ENCODE results near the gene LCN15. TPM values are rescaled to one million over a fixed set of nuclear protein-coding genes. Genes with fewer than 3 reads are reported as not detected.
"Not testable (repeated sequence)": the region's sequence is repeated elsewhere in the genome, so short reads cannot be mapped to it uniquely, and the experiment has no call there.

LCN15 gene
- total RNA-seq, 1 donor from 2014 or later, result not detected

- Mint-ChIP-seq H3K36me3 (ENCODE audit: unreplicated experiment) (no peaks in the 10 kb centered on the region), H3K4me3 (ENCODE audit: unreplicated experiment) (no peak overlapping the region), H3K9me3 (ENCODE audit: unreplicated experiment) (no peaks in the 10 kb centered on the region), H3K27ac (ENCODE audit: unreplicated experiment) (no peak overlapping the region), H3K4me1 (ENCODE audit: unreplicated experiment) (peaks cover 2% of the 10 kb centered on the region), H3K27me3 (ENCODE audit: unreplicated experiment) (peaks cover 5% of the 10 kb centered on the region)
- no peak for TF ChIP-seq CTCF (IDR thresholded peaks at IDR 0.05)
- no peak for DNase-seq (ENCODE audit: extremely low spot score, unreplicated experiment)
Measured at GRCh38 chr9:136762915-136763648, 1.2 kb downstream of the LCN15 start.

GRCh38 chr9:136762221-136762691 lies 2.1 kb downstream of the LCN15 start:
- no peaks in the 10 kb centered on the region for H3K9me3 Mint-ChIP-seq (ENCODE audit: unreplicated experiment)
- TF ChIP-seq CTCF (IDR thresholded peaks at IDR 0.05), result no peak
- H3K4me3 Mint-ChIP-seq (ENCODE audit: unreplicated experiment), result no peak overlapping the region
- H3K27me3 Mint-ChIP-seq (ENCODE audit: unreplicated experiment), result no peaks in the 10 kb centered on the region
- no peaks in the 10 kb centered on the region for H3K36me3 Mint-ChIP-seq (ENCODE audit: unreplicated experiment)
- peaks cover 2% of the 10 kb centered on the region for H3K4me1 Mint-ChIP-seq (ENCODE audit: unreplicated experiment)
- no peak for DNase-seq (ENCODE audit: extremely low spot score, unreplicated experiment)
- H3K27ac Mint-ChIP-seq (ENCODE audit: unreplicated experiment), result no peak overlapping the region

GRCh38 chr9:136761545-136761981 lies 2.8 kb downstream of the LCN15 start:
- peaks cover 2% of the 10 kb centered on the region for H3K4me1 Mint-ChIP-seq (ENCODE audit: unreplicated experiment)
- DNase-seq (ENCODE audit: extremely low spot score, unreplicated experiment), result no peak
- H3K9me3 Mint-ChIP-seq (ENCODE audit: unreplicated experiment), result no peaks in the 10 kb centered on the region

GRCh38 chr9:136760834-136761544 lies 3.3 kb downstream of the LCN15 start:
- H3K27ac Mint-ChIP-seq (ENCODE audit: unreplicated experiment); H3K4me3 Mint-ChIP-seq (ENCODE audit: unreplicated experiment); H3K36me3 Mint-ChIP-seq (ENCODE audit: unreplicated experiment); H3K9me3 Mint-ChIP-seq (ENCODE audit: unreplicated experiment); H3K27me3 Mint-ChIP-seq (ENCODE audit: unreplicated experiment); H3K4me1 Mint-ChIP-seq (ENCODE audit: unreplicated experiment): not testable (repeated sequence)
- TF ChIP-seq CTCF (IDR thresholded peaks at IDR 0.05), result peak; percentile 66
- DNase-seq (ENCODE audit: extremely low spot score, unreplicated experiment), result peak; percentile 86

More at GRCh38 chr9:136761545-136761981, 2.8 kb downstream of the LCN15 start:
- TF ChIP-seq CTCF (IDR thresholded peaks at IDR 0.05), result no peak
- Mint-ChIP-seq H3K4me3 (ENCODE audit: unreplicated experiment) (no peak overlapping the region), H3K27me3 (ENCODE audit: unreplicated experiment) (no peaks in the 10 kb centered on the region), H3K36me3 (ENCODE audit: unreplicated experiment) (no peaks in the 10 kb centered on the region), H3K27ac (ENCODE audit: unreplicated experiment) (no peak overlapping the region)

- no peak overlapping the region for H3K4me3 Mint-ChIP-seq (ENCODE audit: unreplicated experiment)
- H3K36me3 Mint-ChIP-seq (ENCODE audit: unreplicated experiment), result no peaks in the 10 kb centered on the region
- TF ChIP-seq CTCF (IDR thresholded peaks at IDR 0.05), result no peak
- no peak overlapping the region for H3K27ac Mint-ChIP-seq (ENCODE audit: unreplicated experiment)
- no peaks in the 10 kb centered on the region for H3K9me3 Mint-ChIP-seq (ENCODE audit: unreplicated experiment)
- no peaks in the 10 kb centered on the region for H3K4me1 Mint-ChIP-seq (ENCODE audit: unreplicated experiment)
- DNase-seq (ENCODE audit: extremely low spot score, unreplicated experiment), result peak; percentile 85
- H3K27me3 Mint-ChIP-seq (ENCODE audit: unreplicated experiment), result no peaks in the 10 kb centered on the region
Measured at GRCh38 chr9:136760424-136760823, 3.9 kb downstream of the LCN15 start.
